H1 (cell line): ENCODE results near the gene RAP1GDS1. TPM values are rescaled to one million over a fixed set of nuclear protein-coding genes. Genes with fewer than 3 reads are reported as not detected.

Source experiments
- CTCF ChIA-PET: fragments of 300-600 bp; sonication (Branson Sonifier 250); formaldehyde crosslinking; loops from one replicate; lab custom pipeline; 2021; ENCODE audit not compliant: partially characterized antibody; lab: Charles Lee
- POLR2A ChIA-PET: fragments of 300-600 bp; sonication (Branson Sonifier 250); formaldehyde crosslinking; loops from one replicate; lab custom pipeline; 2021; ENCODE audit warnings: inconsistent platforms; ENCODE audit not compliant: partially characterized antibody; lab: Charles Lee
- DNase-seq, 2 experiments: peaks; one replicate each; pipeline versions ENCODE4 v3.0.0 to v3.0.0-alpha.2; 2010 to 2022; ENCODE audit warnings: low spot score in 2 of 2, low read depth in 1 of 2, mixed read lengths in 1 of 2
- FAIRE-seq: peaks from 2 replicates; lab custom pipeline; 2011; peaks lifted over from hg19 to GRCh38; lab: Jason Lieb, UNC
- H2AFZ ChIP-seq: 2 replicates; pipeline ENCODE4 v1.8.1; 2012; ENCODE audit warnings: low read length, inconsistent platforms
- H2AK5ac ChIP-seq: 2 replicates; pipeline ENCODE4 v1.6.1; 2013; ENCODE audit warnings: low read depth, low read length
- H2BK120ac ChIP-seq: replicated peaks from 2 replicates; pipeline ENCODE3; 2013; ENCODE audit warnings: low read depth, low read length, inconsistent platforms
- H2BK12ac ChIP-seq: 2 replicates; pipeline ENCODE4 v1.6.1; 2013; ENCODE audit warnings: low read depth, low read length
- H2BK15ac ChIP-seq: 2 replicates; pipeline ENCODE4 v1.6.1; 2013; ENCODE audit warnings: low read length
- H2BK20ac ChIP-seq: 2 replicates; pipeline ENCODE4 v1.6.1; 2013; ENCODE audit warnings: low read length
- H2BK5ac ChIP-seq: 2 replicates; pipeline ENCODE4 v1.6.1; 2013; ENCODE audit warnings: low read depth, low read length
- H3K14ac ChIP-seq: 2 replicates; pipeline ENCODE4 v1.6.1; 2013; ENCODE audit warnings: inconsistent platforms; ENCODE audit not compliant: insufficient read length
- H3K18ac ChIP-seq: 2 replicates; pipeline ENCODE4 v1.6.1; 2013; ENCODE audit warnings: low read length; ENCODE audit errors: extremely low read depth
- H3K23ac ChIP-seq: 2 replicates; pipeline ENCODE4 v1.6.1; 2013; ENCODE audit warnings: inconsistent platforms; ENCODE audit not compliant: insufficient read length
- H3K23me2 ChIP-seq: 2 replicates; pipeline ENCODE4 v1.6.1; 2013; ENCODE audit warnings: low read depth, low read length
- H3K27ac ChIP-seq: 2 replicates; pipeline ENCODE4 v1.6.1; 2011; ENCODE audit warnings: low read depth, low read length, inconsistent platforms
- H3K27me3 ChIP-seq, 4 experiments: replicated peaks in 1 of 4; 1 replicate in 1 of 4; 2 replicates in 3 of 4; pipeline versions ENCODE4 v1.6.1 to v1.8.1; 2011 to 2013; ENCODE audit warnings: low read length in 3 of 4, mild to moderate bottlenecking in 3 of 4, inconsistent platforms in 2 of 4, mixed read lengths in 2 of 4, moderate library complexity in 1 of 4; ENCODE audit not compliant: control insufficient read depth in 3 of 4, insufficient read depth in 3 of 4; ENCODE audit errors: extremely low read depth in 1 of 4
- H3K36me3 ChIP-seq, 4 experiments: 2 replicates each; pipeline versions ENCODE4 v1.6.1 to v1.8.1; 2011 to 2013; ENCODE audit warnings: mild to moderate bottlenecking in 4 of 4, low read length in 3 of 4, moderate library complexity in 2 of 4, control low read depth in 1 of 4, inconsistent platforms in 1 of 4; ENCODE audit not compliant: insufficient read depth in 4 of 4, control insufficient read depth in 2 of 4
- H3K4ac ChIP-seq: replicated peaks from 2 replicates; pipeline ENCODE3; 2013; ENCODE audit warnings: low read length, low read depth, mixed read lengths, inconsistent platforms; ENCODE audit not compliant: insufficient read length
- H3K4me1 ChIP-seq, 4 experiments: replicated peaks in 1 of 4; 1 replicate in 1 of 4; 2 replicates in 3 of 4; pipeline versions ENCODE4 v1.6.1 to v1.8.1; 2011 to 2013; ENCODE audit warnings: low read length in 3 of 4, inconsistent platforms in 2 of 4, mixed read lengths in 1 of 4; ENCODE audit not compliant: insufficient read depth in 4 of 4, control insufficient read depth in 3 of 4
- H3K4me2 ChIP-seq, 2 experiments: 2 replicates each; pipeline versions ENCODE4 v1.6.1 to v1.8.1; 2011 to 2013; ENCODE audit warnings: low read depth in 2 of 2, low read length in 2 of 2, control low read depth in 1 of 2, inconsistent platforms in 1 of 2, mild to moderate bottlenecking in 1 of 2; ENCODE audit not compliant: insufficient read depth in 1 of 2
- H3K4me3 ChIP-seq, 4 experiments: fragments of 200-600, 300-600 bp in 1 of 4; sonication (generic), shearing (Covaris generic), sonication (Bioruptor Twin) in 1 of 4; 2 replicates each; pipeline versions ENCODE4 v1.5.1 to v1.8.1; 2011 to 2016; ENCODE audit warnings: low read length in 4 of 4, low read depth in 3 of 4, control low read depth in 2 of 4, inconsistent platforms in 2 of 4, mild to moderate bottlenecking in 2 of 4, mixed read lengths in 1 of 4, moderate library complexity in 1 of 4; ENCODE audit not compliant: insufficient read depth in 2 of 4; ENCODE audit errors: extremely low read depth in 1 of 4
- H3K56ac ChIP-seq: replicated peaks from 2 replicates; pipeline ENCODE3; 2013; ENCODE audit warnings: low read depth, mild to moderate bottlenecking, mixed read lengths, low read length, inconsistent platforms; ENCODE audit not compliant: insufficient read length
- H3K79me1 ChIP-seq: 2 replicates; pipeline ENCODE4 v1.6.1; 2013; ENCODE audit warnings: low read depth, low read length, control low read depth
- H3K79me2 ChIP-seq, 2 experiments: 2 replicates each; pipeline versions ENCODE4 v1.6.1 to v1.8.1; 2012 to 2013; ENCODE audit warnings: low read length in 2 of 2, mild to moderate bottlenecking in 2 of 2, inconsistent platforms in 1 of 2; ENCODE audit not compliant: insufficient read depth in 2 of 2, control insufficient read depth in 1 of 2
- H3K9ac ChIP-seq, 4 experiments: replicated peaks in 1 of 4; 1 replicate in 1 of 4; 2 replicates in 3 of 4; pipeline versions ENCODE4 v1.6.1 to v1.8.1; 2011 to 2013; ENCODE audit warnings: low read depth in 3 of 4, low read length in 3 of 4, control low read depth in 2 of 4, mild to moderate bottlenecking in 2 of 4, moderate library complexity in 2 of 4, inconsistent platforms in 1 of 4; ENCODE audit errors: extremely low read depth in 1 of 4
- H3K9me3 ChIP-seq, 2 experiments: 2 replicates each; pipeline versions ENCODE4 v1.6.1 to v1.8.1; 2012 to 2013; ENCODE audit warnings: mild to moderate bottlenecking in 2 of 2, moderate library complexity in 2 of 2, control low read depth in 1 of 2, inconsistent platforms in 1 of 2, low read depth in 1 of 2, low read length in 1 of 2, mixed read lengths in 1 of 2; ENCODE audit not compliant: insufficient read depth in 2 of 2
- H4K20me1 ChIP-seq, 2 experiments: replicated peaks in 1 of 2; 2 replicates each; pipeline versions ENCODE3 to v1.8.1; 2011 to 2013; ENCODE audit warnings: inconsistent platforms in 2 of 2, low read length in 2 of 2, mild to moderate bottlenecking in 1 of 2; ENCODE audit not compliant: insufficient read depth in 2 of 2, control insufficient read depth in 1 of 2
- H4K5ac ChIP-seq: 2 replicates; pipeline ENCODE4 v1.6.1; 2013; ENCODE audit warnings: low read length, low read depth, mixed read lengths, inconsistent platforms; ENCODE audit not compliant: insufficient read length
- H4K8ac ChIP-seq: 2 replicates; pipeline ENCODE4 v1.8.0; 2013; ENCODE audit warnings: mild to moderate bottlenecking, moderate library complexity, low read length, inconsistent platforms; ENCODE audit not compliant: insufficient read depth; ENCODE audit errors: extremely low read depth
- H4K91ac ChIP-seq: replicated peaks from 2 replicates; pipeline ENCODE3; 2013; ENCODE audit warnings: low read length, mixed read lengths, inconsistent platforms; ENCODE audit not compliant: insufficient read length
- HDAC6 ChIP-seq: IDR thresholded peaks from one replicate; pipeline ENCODE4 v1.7.1; 2012; ENCODE audit warnings: low read depth, mild to moderate bottlenecking, inconsistent platforms, low read length, moderate library complexity
- SAP30 ChIP-seq: fragments of 300-600 bp; sonication (generic); IDR thresholded peaks from 2 replicates; pipeline ENCODE4 v1.7.1; 2012; ENCODE audit warnings: low read length, moderate library complexity, mild to moderate bottlenecking, inconsistent platforms; ENCODE audit not compliant: insufficient read depth, insufficient replicate concordance
- SUZ12 ChIP-seq: fragments of 200-600 bp; sonication (generic); IDR thresholded peaks from 2 replicates; pipeline ENCODE4 v1.6.1; 2012; ENCODE audit warnings: mild to moderate bottlenecking, inconsistent platforms, low read length, moderate library complexity, mixed read lengths
- TAF1 ChIP-seq: IDR thresholded peaks from 2 replicates; pipeline ENCODE4 v1.6.1; 2011; ENCODE audit warnings: mild to moderate bottlenecking, low read depth, low read length
- TBP ChIP-seq: IDR thresholded peaks from 2 replicates; pipeline ENCODE4 v1.6.1; 2011; ENCODE audit warnings: low read depth, low read length, improper control_type of control experiment
- WGBS, 2 experiments: shearing (Covaris generic) in 1 of 2; methylation state at CpG; one replicate each; pipeline versions ENCODE4 v1.1.6 to v1.1.7; 2013 to 2015; ENCODE audit warnings: low lambda C conversion rate in 2 of 2, mixed read lengths in 2 of 2, inconsistent platforms in 1 of 2, low coverage in 1 of 2, missing lambda C conversion rate in 1 of 2; ENCODE audit not compliant: insufficient replicate concordance in 2 of 2, insufficient coverage in 1 of 2, insufficient read length in 1 of 2; ENCODE audit errors: extremely low coverage in 1 of 2, missing lambda C conversion rate in 1 of 2; 5-methylcytosine and 5-hydroxymethylcytosine counted together
- polyA plus RNA-seq, 7 experiments: library from polyadenylated mRNA; depleted of rRNA in 3 of 7; stranded (reverse) in 5 of 7; unstranded in 2 of 7; fragments of >200 nt in 5 of 7; fragments of 200-250 nt in 2 of 7; gene quantifications; 1 replicate in 5 of 7; 2 replicates in 1 of 7; 4 replicates in 1 of 7; pipeline versions ENCODE4 v1.2.1 to v1.2.3, GENCODE V29; 2011 to 2013; ENCODE audit warnings: missing spikeins in 2 of 7, mixed read lengths in 2 of 7
- total RNA-seq: library from RNA; stranded (reverse); fragmentation: NEBNext Ultra II Directional; extraction: Animal tissue kit (Norgen Biotek cat#: 25700); gene quantifications from 2 replicates; pipeline ENCODE4 v1.2.1, GENCODE V29; 2021
- TF ChIP-seq, protein P1 (sequence below): IDR thresholded peaks from 2 replicates; pipeline ENCODE4 v1.6.1; 2012; ENCODE audit warnings: inconsistent platforms
- TF ChIP-seq, protein P2 (sequence below): IDR thresholded peaks from 2 replicates; pipeline ENCODE4 v1.6.1; 2011; ENCODE audit warnings: low read length, improper control_type of control experiment

The RAP1GDS1 gene
- total and polyA plus RNA-seq, 2 of the 8 experiments (the other 6 are each of a cell fraction or from before 2014, with no cell fraction given): 12.8 to 31.9 TPM

DNA sequence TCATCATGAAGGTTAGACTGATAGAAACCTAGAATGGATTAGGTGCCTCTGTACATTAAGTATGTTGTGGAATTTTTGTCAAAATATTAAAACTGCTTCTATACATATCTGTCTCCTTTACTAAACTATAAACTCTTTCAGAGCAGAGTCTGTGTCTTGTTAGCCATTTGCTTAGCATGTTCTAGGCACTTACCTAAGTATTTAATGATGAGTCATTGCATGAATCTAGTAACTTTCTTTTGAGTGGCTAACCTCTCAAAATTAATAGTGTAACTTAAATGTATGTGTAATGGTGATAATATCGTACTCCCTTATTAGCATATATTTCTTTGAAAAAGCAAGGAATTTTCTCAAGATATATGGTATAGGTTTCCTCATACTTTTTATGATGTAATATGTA is 57.8 kb downstream of the RAP1GDS1 start:
- Histone ChIP-seq H3K27me3 (no peaks in the 10 kb centered on the region), H3K56ac (no peak overlapping the region), H3K18ac (no peak overlapping the region), H3K4me3 (no peak overlapping the region), H2AK5ac (no peak overlapping the region), H4K91ac (no peak overlapping the region), H2BK12ac (no peak overlapping the region), H2BK120ac (no peak overlapping the region), H3K23ac (no peak overlapping the region), H2BK20ac (no peak overlapping the region), H3K14ac (no peak overlapping the region), H3K36me3 (no peaks in the 10 kb centered on the region; a peak in 1 of 8 replicates), H3K27ac (no peak overlapping the region), H3K79me1 (no peaks in the 10 kb centered on the region; the same call in 1 of the 2 replicates), H4K5ac (no peak overlapping the region), H4K20me1 (no peaks in the 10 kb centered on the region), H3K9ac (no peak overlapping the region), H3K79me2 (no peaks in the 10 kb centered on the region), H3K4me1 (no peaks in the 10 kb centered on the region), H3K4ac (no peak overlapping the region), H4K8ac (no peak overlapping the region), H2BK5ac (no peak overlapping the region), H2BK15ac (no peak overlapping the region), H3K9me3 (peaks cover 2 to 3% of the 10 kb centered on the region in 2 experiments; a peak in 2 of 4 replicates), H3K23me2 (no peaks in the 10 kb centered on the region), H2AFZ (no peak overlapping the region), H3K4me2 (no peak overlapping the region)
- FAIRE-seq (no peak), DNase-seq (no peak)
- CTCF ChIA-PET: no interaction called here
- POLR2A ChIA-PET: no interaction called here
- WGBS, 2 experiments: 95% methylated on average over 1 of the region's 1 CpG; no CpG with 5 or more reads in 1 of the 2 experiments
- no peak for TF ChIP-seq TAF1
- TF ChIP-seq, protein P1, sequence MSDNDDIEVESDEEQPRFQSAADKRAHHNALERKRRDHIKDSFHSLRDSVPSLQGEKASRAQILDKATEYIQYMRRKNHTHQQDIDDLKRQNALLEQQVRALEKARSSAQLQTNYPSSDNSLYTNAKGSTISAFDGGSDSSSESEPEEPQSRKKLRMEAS: no peak
- no peak for TF ChIP-seq SUZ12
- no peak for TF ChIP-seq SAP30
- TF ChIP-seq, protein P2, sequence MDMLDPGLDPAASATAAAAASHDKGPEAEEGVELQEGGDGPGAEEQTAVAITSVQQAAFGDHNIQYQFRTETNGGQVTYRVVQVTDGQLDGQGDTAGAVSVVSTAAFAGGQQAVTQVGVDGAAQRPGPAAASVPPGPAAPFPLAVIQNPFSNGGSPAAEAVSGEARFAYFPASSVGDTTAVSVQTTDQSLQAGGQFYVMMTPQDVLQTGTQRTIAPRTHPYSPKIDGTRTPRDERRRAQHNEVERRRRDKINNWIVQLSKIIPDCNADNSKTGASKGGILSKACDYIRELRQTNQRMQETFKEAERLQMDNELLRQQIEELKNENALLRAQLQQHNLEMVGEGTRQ: no peak
- no peak for TF ChIP-seq HDAC6
- TF ChIP-seq TBP: no peak
